SK-N-SH (cell line): Measurements from ENCODE around the gene TBL1Y. TPM values are rescaled to one million over a fixed set of nuclear protein-coding genes. Genes with fewer than 3 reads are reported as not detected.
"Not testable (repeated sequence)": the region's sequence is repeated elsewhere in the genome, so short reads cannot be mapped to it uniquely, and the experiment has no call there.

Experiments used
- CTCF ChIA-PET: fragments of 300-600, 350-600 bp; formaldehyde crosslinking; extraction: SDS; loops from one replicate; lab custom pipeline; 2021; lab: Yijun Ruan, JAX
- POLR2A ChIA-PET: fragments of 350-600 bp; sonication (Branson Sonifier 250); formaldehyde crosslinking; extraction: SDS; loops from one replicate; lab custom pipeline; 2020; ENCODE audit warnings: antibody characterized with exemption, inconsistent platforms; lab: Yijun Ruan, JAX
- DNase-seq: peaks from one replicate; pipeline ENCODE4 v3.0.0; 2012
- H2AFZ ChIP-seq: fragments of 200-600 bp; sonication (generic); 2 replicates; pipeline ENCODE4 v1.8.1; 2016; ENCODE audit warnings: antibody characterized with exemption, mild to moderate bottlenecking, low read depth
- H3F3A ChIP-seq: fragments of 200-600 bp; sonication (generic); replicated peaks from 2 replicates; pipeline ENCODE3; 2016; ENCODE audit warnings: antibody characterized with exemption, mild to moderate bottlenecking; ENCODE audit not compliant: insufficient read depth
- H3K27ac ChIP-seq, 2 experiments: fragments of 200-500 bp in 1 of 2; fragments of 200-600 bp in 1 of 2; sonication (Bioruptor generic) in 1 of 2; sonication (generic), shearing (Covaris generic) in 1 of 2; 2 replicates each; pipeline versions ENCODE4 v1.5.1 to v1.6.1; 2014 to 2016; ENCODE audit warnings: low read depth in 2 of 2, inconsistent platforms in 1 of 2, low read length in 1 of 2, mild to moderate bottlenecking in 1 of 2, mixed read lengths in 1 of 2
- H3K27me3 ChIP-seq: fragments of 200-600 bp; sonication (generic), shearing (Covaris generic); 2 replicates; pipeline ENCODE4 v1.6.1; 2016; ENCODE audit warnings: mixed run types; ENCODE audit not compliant: insufficient read depth
- H3K36me3 ChIP-seq, 2 experiments: fragments of 200-500 bp in 1 of 2; fragments of 200-600 bp in 1 of 2; sonication (Bioruptor generic) in 1 of 2; sonication (generic) in 1 of 2; replicated peaks in 1 of 2; 2 replicates each; pipeline versions ENCODE3 to v1.5.1; 2014 to 2016; ENCODE audit warnings: low read length in 1 of 2, mild to moderate bottlenecking in 1 of 2; ENCODE audit not compliant: insufficient read depth in 2 of 2, control insufficient read depth in 1 of 2
- H3K4me1 ChIP-seq, 2 experiments: fragments of 200-500 bp in 1 of 2; fragments of 200-600 bp in 1 of 2; sonication (Bioruptor generic) in 1 of 2; sonication (generic), shearing (Covaris generic) in 1 of 2; 2 replicates each; pipeline versions ENCODE4 v1.5.1 to v1.6.1; 2014 to 2016; ENCODE audit warnings: low read depth in 1 of 2, low read length in 1 of 2, mixed run types in 1 of 2; ENCODE audit not compliant: insufficient read depth in 2 of 2, control insufficient read depth in 1 of 2
- H3K4me2 ChIP-seq: fragments of 200-600 bp; sonication (generic), shearing (Covaris generic); 2 replicates; pipeline ENCODE4 v1.6.1; 2017; ENCODE audit warnings: mixed run types
- H3K4me3 ChIP-seq, 2 experiments: fragments of 200-500 bp in 1 of 2; fragments of 200-600 bp in 1 of 2; sonication (Bioruptor generic) in 1 of 2; sonication (generic), shearing (Covaris generic) in 1 of 2; 2 replicates each; pipeline versions ENCODE4 v1.5.1 to v1.8.1; 2014 to 2016; ENCODE audit warnings: low read depth in 2 of 2, inconsistent platforms in 1 of 2, low read length in 1 of 2, mild to moderate bottlenecking in 1 of 2, mixed read lengths in 1 of 2, moderate library complexity in 1 of 2
- H3K79me2 ChIP-seq: fragments of 200-600 bp; sonication (generic); 2 replicates; pipeline ENCODE4 v1.8.1; 2017; ENCODE audit warnings: mild to moderate bottlenecking; ENCODE audit not compliant: insufficient read depth
- H3K9ac ChIP-seq: fragments of 200-600 bp; sonication (generic); 2 replicates; pipeline ENCODE4 v1.6.1; 2017; ENCODE audit warnings: mixed run types
- H3K9me2 ChIP-seq: fragments of 200-600 bp; sonication (generic); 2 replicates; pipeline ENCODE4 v1.6.1; 2017; ENCODE audit warnings: mixed run types
- H3K9me3 ChIP-seq: fragments of 200-600 bp; sonication (generic); 2 replicates; pipeline ENCODE4 v1.6.1; 2017; ENCODE audit warnings: mixed run types, mild to moderate bottlenecking, moderate library complexity
- H4K20me1 ChIP-seq: fragments of 200-600 bp; sonication (generic); 2 replicates; pipeline ENCODE4 v1.6.1; 2017; ENCODE audit warnings: mild to moderate bottlenecking, mixed run types; ENCODE audit not compliant: insufficient read depth
- CHD2 ChIP-seq: fragments of 150-350 bp; IDR thresholded peaks from 2 replicates; pipeline ENCODE4 v1.6.1; 2018; ENCODE audit warnings: low read length; ENCODE audit not compliant: partially characterized antibody
- ELF1 ChIP-seq: IDR thresholded peaks from 2 replicates; pipeline ENCODE4 v1.4.0; 2012
- EP300 ChIP-seq, 2 experiments: IDR thresholded peaks; 2 replicates each; pipeline versions ENCODE4 v1.4.0 to v1.6.1; 2012; ENCODE audit warnings: borderline replicate concordance in 1 of 2, low read depth in 1 of 2, low read length in 1 of 2
- FOXJ3 ChIP-seq: sonication (generic); formaldehyde crosslinking; IDR thresholded peaks from 2 replicates; pipeline ENCODE4 v1.5.1; 2020; ENCODE audit warnings: mild to moderate bottlenecking, missing genetic modification reagents
- IRF3 ChIP-seq: fragments of 150-350 bp; IDR thresholded peaks from 2 replicates; pipeline ENCODE4 v1.6.1; 2016; ENCODE audit warnings: mild to moderate bottlenecking, low read depth, low read length
- JUND ChIP-seq: IDR thresholded peaks from 2 replicates; pipeline ENCODE4 v1.4.0; 2012
- MAX ChIP-seq: IDR thresholded peaks from 2 replicates; pipeline ENCODE4 v1.4.0; 2012; ENCODE audit warnings: low read depth
- NFIC ChIP-seq: IDR thresholded peaks from 2 replicates; pipeline ENCODE4 v1.4.0; 2012; ENCODE audit warnings: borderline replicate concordance
- NRF1 ChIP-seq: IDR thresholded peaks from 2 replicates; pipeline ENCODE4 v1.6.1; 2012; ENCODE audit warnings: low read depth, mild to moderate bottlenecking, low read length
- RAD21 ChIP-seq: IDR thresholded peaks from 2 replicates; pipeline ENCODE4 v1.6.1; 2012; ENCODE audit warnings: mild to moderate bottlenecking, low read length
- RCOR1 ChIP-seq: fragments of 150-350 bp; IDR thresholded peaks from 2 replicates; pipeline ENCODE4 v1.6.1; 2017; ENCODE audit warnings: antibody characterized with exemption, low read length
- REST ChIP-seq: IDR thresholded peaks from 2 replicates; pipeline ENCODE4 v1.6.1; 2012; ENCODE audit warnings: mild to moderate bottlenecking, low read depth, low read length, moderate library complexity
- RXRA ChIP-seq: IDR thresholded peaks from 2 replicates; pipeline ENCODE4 v1.4.0; 2012; ENCODE audit warnings: low read depth, mild to moderate bottlenecking, borderline replicate concordance
- SIN3A ChIP-seq: IDR thresholded peaks from 2 replicates; pipeline ENCODE4 v1.6.1; 2012; ENCODE audit warnings: low read depth, mild to moderate bottlenecking, low read length, moderate library complexity, borderline replicate concordance
- SMC3 ChIP-seq: IDR thresholded peaks from 2 replicates; pipeline ENCODE4 v1.6.1; 2012; ENCODE audit warnings: low read depth, low read length, improper control_type of control experiment
- TAF1 ChIP-seq: IDR thresholded peaks from 2 replicates; pipeline ENCODE4 v1.6.1; 2012; ENCODE audit warnings: low read depth, mild to moderate bottlenecking, low read length, moderate library complexity, borderline replicate concordance
- ZBTB33 ChIP-seq: IDR thresholded peaks from 2 replicates; pipeline ENCODE4 v1.4.0; 2012; ENCODE audit warnings: low read depth, borderline replicate concordance
- WGBS: methylation state at CpG from one replicate; pipeline ENCODE4 v1.1.6; 2017; ENCODE audit warnings: low lambda C conversion rate; 5-methylcytosine and 5-hydroxymethylcytosine counted together
- polyA plus RNA-seq, 3 experiments: library from polyadenylated mRNA; depleted of rRNA; stranded (reverse); fragments of >200 nt; gene quantifications; 2 replicates each; pipeline ENCODE4 v1.2.3, GENCODE V29; 2012

Gene TBL1Y
- polyA plus RNA-seq, 1 of the 3 experiments (the other 2 are of a cell fraction), result not detected

GRCh38 chrY:7040662-7041061, 130.2 kb downstream of the TBL1Y start:
- no peaks in the 10 kb centered on the region for H3F3A ChIP-seq
- H3K9me2 ChIP-seq, result no peaks in the 10 kb centered on the region
- CTCF ChIA-PET, result no interaction called here
- no peaks in the 10 kb centered on the region for H3K4me1 ChIP-seq
- H4K20me1 ChIP-seq, result no peaks in the 10 kb centered on the region
- H3K27me3 ChIP-seq, result no peaks in the 10 kb centered on the region
- POLR2A ChIA-PET, result no interaction called here
- H3K27ac ChIP-seq, result no peak overlapping the region
- no peak for TF ChIP-seq RXRA
- no peak for TF ChIP-seq IRF3
- TF ChIP-seq ELF1, result no peak
- TF ChIP-seq RAD21, result no peak
- no peak for TF ChIP-seq TAF1
- TF ChIP-seq SMC3, result no peak
- no peak for TF ChIP-seq JUND
- H3K36me3 ChIP-seq, result no peaks in the 10 kb centered on the region
- no peak overlapping the region for H3K9ac ChIP-seq
- no peak overlapping the region for H3K4me3 ChIP-seq
- H3K9me3 ChIP-seq, result no peaks in the 10 kb centered on the region
- H3K4me2 ChIP-seq, result no peak overlapping the region
- no peaks in the 10 kb centered on the region for H3K79me2 ChIP-seq
- WGBS, result no CpG with 5 or more reads among the region's 5 CpGs
- no peak overlapping the region for H2AFZ ChIP-seq
- DNase-seq, result no peak

- Histone ChIP-seq H3F3A (no peaks in the 10 kb centered on the region), H3K4me2 (no peak overlapping the region), H4K20me1 (no peaks in the 10 kb centered on the region), H3K9me3 (no peaks in the 10 kb centered on the region), H3K27ac (no peak overlapping the region), H3K4me1 (no peaks in the 10 kb centered on the region), H3K4me3 (no peak overlapping the region), H3K36me3 (no peaks in the 10 kb centered on the region), H3K27me3 (no peaks in the 10 kb centered on the region), H3K9me2 (no peaks in the 10 kb centered on the region), H3K9ac (no peak overlapping the region), H2AFZ (no peak overlapping the region), H3K79me2 (no peaks in the 10 kb centered on the region)
- no peak for TF ChIP-seq ELF1
- no peak for TF ChIP-seq RXRA
- no peak for TF ChIP-seq SIN3A
- TF ChIP-seq CHD2, result no peak
- no peak for TF ChIP-seq NRF1
- TF ChIP-seq REST, result no peak
- TF ChIP-seq EP300 (IDR thresholded peaks at IDR 0.05; ENCODE audit: borderline replicate concordance in 1 of 2, low read depth in 1 of 2, low read length in 1 of 2), result no peak
- no peak for TF ChIP-seq SMC3
- no peak for TF ChIP-seq MAX
- no peak for TF ChIP-seq NFIC
- no peak for TF ChIP-seq FOXJ3 (CRISPR knock-in tag)
- no peak for TF ChIP-seq RCOR1
- no peak for TF ChIP-seq ZBTB33
- ChIA-PET POLR2A (no interaction called here), CTCF (no interaction called here)
- no peak for DNase-seq
- no CpG with 5 or more reads among the region's 4 CpGs for WGBS
These were observed 131.5 kb downstream of the TBL1Y start for GRCh38 chrY:7041983-7042382.

- H3K27ac ChIP-seq, H3K9me2 ChIP-seq, H3F3A ChIP-seq, H3K27me3 ChIP-seq, H3K79me2 ChIP-seq, POLR2A ChIA-PET, H3K36me3 ChIP-seq, DNase-seq, H3K4me3 ChIP-seq, H4K20me1 ChIP-seq, H3K9me3 ChIP-seq, H3K4me2 ChIP-seq, H2AFZ ChIP-seq, CTCF ChIA-PET, H3K9ac ChIP-seq, H3K4me1 ChIP-seq: not testable (repeated sequence)
- no CpG with 5 or more reads among the region's 3 CpGs for WGBS
These were observed 142.0 kb downstream of the TBL1Y start for GRCh38 chrY:7052461-7052860.
